Keratinocyte (primary cell): ENCODE data around the gene OSBPL1A.

ENCODE experiments used
- EZH2 ChIP-seq: IDR thresholded peaks from one replicate; pipeline ENCODE4 v1.6.1; 2012; ENCODE audit warnings: inconsistent platforms, mild to moderate bottlenecking, low read length, moderate library complexity
- TF ChIP-seq, protein P1 (sequence below), 3 experiments: IDR thresholded peaks in 1 of 3; conservative IDR thresholded peaks in 1 of 3; optimal IDR thresholded peaks in 1 of 3; 2 replicates in 2 of 3; 3 replicates in 1 of 3; pipeline versions ENCODE3 to v1.5.1; 2011; ENCODE audit warnings: low read length in 3 of 3, mild to moderate bottlenecking in 3 of 3, moderate library complexity in 2 of 3, control low read depth in 1 of 3, inconsistent platforms in 1 of 3; ENCODE audit not compliant: insufficient read depth in 2 of 3; ENCODE audit errors: extremely low read depth in 1 of 3

DNA sequence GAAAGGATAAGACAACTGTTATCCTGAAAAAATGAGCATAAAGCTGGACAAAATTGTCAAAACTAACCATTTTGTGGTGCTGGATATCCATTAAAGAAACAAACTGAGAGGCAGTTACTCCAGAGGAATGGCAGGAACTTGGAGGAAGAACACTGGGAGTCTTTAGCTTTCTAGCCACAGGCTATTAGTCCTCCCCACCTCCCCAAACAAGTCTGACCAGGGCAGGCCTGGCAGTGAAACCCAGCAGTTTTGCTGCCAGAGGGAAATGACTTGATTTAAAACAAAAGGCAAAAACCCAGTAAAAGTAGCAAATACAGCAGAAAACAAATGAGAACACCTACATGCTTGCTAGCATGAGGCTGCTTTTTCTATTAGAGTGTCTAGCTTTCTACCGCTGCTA, 34.9 kb downstream of the OSBPL1A start:
- TF ChIP-seq, protein P1, sequence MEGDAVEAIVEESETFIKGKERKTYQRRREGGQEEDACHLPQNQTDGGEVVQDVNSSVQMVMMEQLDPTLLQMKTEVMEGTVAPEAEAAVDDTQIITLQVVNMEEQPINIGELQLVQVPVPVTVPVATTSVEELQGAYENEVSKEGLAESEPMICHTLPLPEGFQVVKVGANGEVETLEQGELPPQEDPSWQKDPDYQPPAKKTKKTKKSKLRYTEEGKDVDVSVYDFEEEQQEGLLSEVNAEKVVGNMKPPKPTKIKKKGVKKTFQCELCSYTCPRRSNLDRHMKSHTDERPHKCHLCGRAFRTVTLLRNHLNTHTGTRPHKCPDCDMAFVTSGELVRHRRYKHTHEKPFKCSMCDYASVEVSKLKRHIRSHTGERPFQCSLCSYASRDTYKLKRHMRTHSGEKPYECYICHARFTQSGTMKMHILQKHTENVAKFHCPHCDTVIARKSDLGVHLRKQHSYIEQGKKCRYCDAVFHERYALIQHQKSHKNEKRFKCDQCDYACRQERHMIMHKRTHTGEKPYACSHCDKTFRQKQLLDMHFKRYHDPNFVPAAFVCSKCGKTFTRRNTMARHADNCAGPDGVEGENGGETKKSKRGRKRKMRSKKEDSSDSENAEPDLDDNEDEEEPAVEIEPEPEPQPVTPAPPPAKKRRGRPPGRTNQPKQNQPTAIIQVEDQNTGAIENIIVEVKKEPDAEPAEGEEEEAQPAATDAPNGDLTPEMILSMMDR (optimal IDR thresholded peaks at IDR 0.05 in 1 of 3, IDR thresholded peaks at IDR 0.05 in 1 of 3, conservative IDR thresholded peaks at IDR 0.05 in 1 of 3; ENCODE audit: extremely low read depth in 1 of 3, insufficient read depth in 2 of 3, low read length in 3 of 3), result no peak
- TF ChIP-seq EZH2, result no peak
